Measurements from ENCODE around the gene TSHZ2. TPM values are rescaled to one million over a fixed set of nuclear protein-coding genes. Genes with fewer than 3 reads are reported as not detected.

TSHZ2 gene
- total and polyA plus RNA-seq, 2 donors (not counting 3 experiments of a cell fraction or from before 2014, with no cell fraction given): not detected

DNA sequence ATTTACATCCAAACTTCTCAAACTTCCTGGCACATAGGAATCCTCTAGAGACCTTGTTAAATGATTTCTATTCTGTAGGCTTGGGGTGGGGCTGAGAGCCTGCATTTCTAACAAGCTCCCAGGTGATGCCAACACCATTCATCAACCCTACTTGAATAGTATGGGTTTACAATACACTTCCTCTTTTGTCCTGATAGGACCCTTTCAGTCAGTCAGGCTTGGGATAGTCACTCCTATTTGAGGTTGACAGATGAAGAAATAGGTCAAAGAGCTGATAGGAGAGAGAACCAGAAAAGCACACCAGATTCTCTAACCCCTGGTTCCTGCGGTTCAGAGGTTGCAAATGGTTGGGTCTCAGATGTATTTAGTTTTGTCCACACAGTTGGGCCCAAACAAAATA lies 273.4 kb downstream of the TSHZ2 start:
- DNase-seq (ENCODE audit: low read depth, low spot score): no peak
- no peak overlapping the region for H3K4me2 ChIP-seq (ENCODE audit: insufficient read depth, low read length)
- H2AFZ ChIP-seq (ENCODE audit: low read depth, low read length): no peak overlapping the region
- dilution Hi-C loops (cut with MboI; ENCODE audit: extremely low pct_ligation_motif_present, low sequenced_read_pairs): no loop called here
- H3K9me3 ChIP-seq (replicated peaks; ENCODE audit: control insufficient read depth, insufficient read depth, low read length): no peaks in the 10 kb centered on the region
- no peaks in the 10 kb centered on the region for H3K27me3 ChIP-seq (ENCODE audit: control insufficient read depth in 2 of 2, insufficient read depth in 2 of 2, low read length in 2 of 2)
- intact Hi-C loops (cut with micrococcal nuclease): loop anchor here (10.0 kb wide), 1 partner anchor 299 kb away; no protein-coding TSS in a partner anchor
- no peak overlapping the region for H3K4me3 ChIP-seq (replicated peaks in 1 of 3; ENCODE audit: insufficient read depth in 1 of 3, low read depth in 1 of 3, low read length in 3 of 3)
- no TSS peak for BruUV-seq (replicated peaks)
- ChIA-PET POLR2A (no interaction called here), CTCF (no interaction called here)
- TF ChIP-seq POLR2AphosphoS5 (IDR thresholded peaks at IDR 0.05; ENCODE audit: insufficient read depth, low read depth, low read length): no peak
- TF ChIP-seq, protein P1, sequence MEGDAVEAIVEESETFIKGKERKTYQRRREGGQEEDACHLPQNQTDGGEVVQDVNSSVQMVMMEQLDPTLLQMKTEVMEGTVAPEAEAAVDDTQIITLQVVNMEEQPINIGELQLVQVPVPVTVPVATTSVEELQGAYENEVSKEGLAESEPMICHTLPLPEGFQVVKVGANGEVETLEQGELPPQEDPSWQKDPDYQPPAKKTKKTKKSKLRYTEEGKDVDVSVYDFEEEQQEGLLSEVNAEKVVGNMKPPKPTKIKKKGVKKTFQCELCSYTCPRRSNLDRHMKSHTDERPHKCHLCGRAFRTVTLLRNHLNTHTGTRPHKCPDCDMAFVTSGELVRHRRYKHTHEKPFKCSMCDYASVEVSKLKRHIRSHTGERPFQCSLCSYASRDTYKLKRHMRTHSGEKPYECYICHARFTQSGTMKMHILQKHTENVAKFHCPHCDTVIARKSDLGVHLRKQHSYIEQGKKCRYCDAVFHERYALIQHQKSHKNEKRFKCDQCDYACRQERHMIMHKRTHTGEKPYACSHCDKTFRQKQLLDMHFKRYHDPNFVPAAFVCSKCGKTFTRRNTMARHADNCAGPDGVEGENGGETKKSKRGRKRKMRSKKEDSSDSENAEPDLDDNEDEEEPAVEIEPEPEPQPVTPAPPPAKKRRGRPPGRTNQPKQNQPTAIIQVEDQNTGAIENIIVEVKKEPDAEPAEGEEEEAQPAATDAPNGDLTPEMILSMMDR (IDR thresholded peaks at IDR 0.05; ENCODE audit: extremely low read depth in 1 of 2, insufficient read depth in 1 of 2, low read depth in 1 of 2, low read length in 2 of 2): no peak
- TF ChIP-seq FOS (IDR thresholded peaks at IDR 0.05; ENCODE audit: borderline replicate concordance, insufficient read depth, low read length): no peak
- TF ChIP-seq, protein P2, sequence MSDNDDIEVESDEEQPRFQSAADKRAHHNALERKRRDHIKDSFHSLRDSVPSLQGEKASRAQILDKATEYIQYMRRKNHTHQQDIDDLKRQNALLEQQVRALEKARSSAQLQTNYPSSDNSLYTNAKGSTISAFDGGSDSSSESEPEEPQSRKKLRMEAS (IDR thresholded peaks at IDR 0.05; ENCODE audit: insufficient read depth, insufficient read length): no peak
- no peak for TF ChIP-seq MYC (IDR thresholded peaks at IDR 0.05; ENCODE audit: low read depth, low read length)
- no peak for TF ChIP-seq POLR2A (IDR thresholded peaks at IDR 0.05; ENCODE audit: low read depth, low read length)
- TF ChIP-seq GATA2 (IDR thresholded peaks at IDR 0.05; ENCODE audit: insufficient read depth, insufficient read length, low read depth, low read length): no peak
- TF ChIP-seq EZH2 (IDR thresholded peaks at IDR 0.05; ENCODE audit: borderline replicate concordance, low read depth, low read length, severe bottlenecking): no peak
- TF ChIP-seq JUN (IDR thresholded peaks at IDR 0.05; ENCODE audit: borderline replicate concordance, insufficient read depth, insufficient read length, low read depth): no peak
- H3K4me1 ChIP-seq (ENCODE audit: control insufficient read depth, extremely low read depth, insufficient read depth, low read length): no peaks in the 10 kb centered on the region
- no peaks in the 10 kb centered on the region for H4K20me1 ChIP-seq (replicated peaks; ENCODE audit: control insufficient read depth, extremely low read depth, insufficient read depth, low read length)
- no peak overlapping the region for H3K9ac ChIP-seq (replicated peaks; ENCODE audit: extremely low read depth, insufficient read depth, low read length)
- H3K36me3 ChIP-seq (ENCODE audit: control insufficient read depth in 2 of 2, extremely low read depth in 1 of 2, insufficient read depth in 2 of 2, low read length in 2 of 2): no peaks in the 10 kb centered on the region
- H3K9me1 ChIP-seq (replicated peaks; ENCODE audit: control insufficient read depth, extremely low read depth, insufficient read depth, low read length): no peaks in the 10 kb centered on the region
- H3K27ac ChIP-seq (ENCODE audit: insufficient read depth, low read depth, low read length): no peak overlapping the region
- no peak for FAIRE-seq
- H3K79me2 ChIP-seq (ENCODE audit: control insufficient read depth, insufficient read depth, low read length): no peaks in the 10 kb centered on the region
